SK-N-MC (cell line): Measurements from ENCODE around the gene ARHGEF33.
A peak's percentile ranks its signal among the peaks of the same experiment; 100 is the strongest.

Experiments
- DNase-seq: peaks from one replicate; pipeline ENCODE4 v3.0.0-alpha.2; 2011; ENCODE audit warnings: low read depth, low spot score
- H3K27ac ChIP-seq: fragments of 200-600 bp; sonication (generic); 2 replicates; pipeline ENCODE4 v1.5.1; 2016; ENCODE audit warnings: mixed run types
- H3K36me3 ChIP-seq: fragments of 200-600 bp; sonication (generic); 2 replicates; pipeline ENCODE4 v1.6.1; 2017; ENCODE audit warnings: antibody characterized with exemption, low read length, mixed read lengths; ENCODE audit not compliant: insufficient read depth
- H3K4me3 ChIP-seq: fragments of 200-600 bp; sonication (generic); 2 replicates; pipeline ENCODE4 v1.5.1; 2016
- H3K9ac ChIP-seq: fragments of 200-600 bp; sonication (generic); 2 replicates; pipeline ENCODE4 v1.8.0; 2017; ENCODE audit warnings: mixed run types, mixed read lengths; ENCODE audit not compliant: insufficient read length
- H3K9me3 ChIP-seq: fragments of 200-600 bp; sonication (generic); 2 replicates; pipeline ENCODE4 v1.6.1; 2017; ENCODE audit warnings: low read depth, mild to moderate bottlenecking, antibody characterized with exemption, low read length, moderate library complexity, mixed read lengths
- EZH2 ChIP-seq: fragments of 200-600 bp; sonication (generic); IDR thresholded peaks from one replicate; pipeline ENCODE4 v1.6.1; 2017; ENCODE audit warnings: antibody characterized with exemption
- FOXP2 ChIP-seq: optimal IDR thresholded peaks from 2 replicates; pipeline ENCODE3; 2011; ENCODE audit warnings: mild to moderate bottlenecking, moderate library complexity; ENCODE audit not compliant: insufficient read depth; ENCODE audit errors: extremely low read length, control extremely low read depth
- POLR2AphosphoS5 ChIP-seq: IDR thresholded peaks from 2 replicates; pipeline ENCODE4 v1.6.1; 2012; ENCODE audit warnings: mild to moderate bottlenecking, low read depth, low read length, borderline replicate concordance

ARHGEF33 gene

GRCh38 chr2:38978296-38978903 is 88.7 kb downstream of the ARHGEF33 start:
- H3K36me3 ChIP-seq: no peaks in the 10 kb centered on the region
- no peak for DNase-seq

GRCh38 chr2:38978908-38979307 is 89.2 kb downstream of the ARHGEF33 start:
- Histone ChIP-seq H3K4me3 (no peak overlapping the region), H3K27ac (no peak overlapping the region), H3K9ac (no peak overlapping the region), H3K9me3 (no peaks in the 10 kb centered on the region), H3K36me3 (no peaks in the 10 kb centered on the region)
- DNase-seq: no peak
- TF ChIP-seq POLR2AphosphoS5 (no peak), FOXP2 (no peak), EZH2 (no peak)

More at GRCh38 chr2:38978296-38978903, 88.7 kb downstream of the ARHGEF33 start:
- TF ChIP-seq POLR2AphosphoS5 (no peak), FOXP2 (no peak), EZH2 (no peak)
- no peak overlapping the region for H3K27ac ChIP-seq
- no peak overlapping the region for H3K9ac ChIP-seq
- no peaks in the 10 kb centered on the region for H3K9me3 ChIP-seq
- no peak overlapping the region for H3K4me3 ChIP-seq

GRCh38 chr2:38981003-38981669 is 91.5 kb downstream of the ARHGEF33 start:
- H3K4me3 ChIP-seq: no peak overlapping the region
- no peak for DNase-seq
- H3K27ac ChIP-seq: no peak overlapping the region
- H3K9ac ChIP-seq: no peak overlapping the region
- TF ChIP-seq POLR2AphosphoS5 (no peak), EZH2 (no peak), FOXP2 (no peak)
- peaks cover 15% of the 10 kb centered on the region for H3K36me3 ChIP-seq
- H3K9me3 ChIP-seq: no peaks in the 10 kb centered on the region

GRCh38 chr2:38981670-38982357 is 92.1 kb downstream of the ARHGEF33 start:
- H3K9me3 ChIP-seq: no peaks in the 10 kb centered on the region
- H3K9ac ChIP-seq: no peak overlapping the region
- TF ChIP-seq EZH2 (no peak), FOXP2 (no peak), POLR2AphosphoS5 (no peak)
- no peak overlapping the region for H3K27ac ChIP-seq
- no peak overlapping the region for H3K4me3 ChIP-seq
- H3K36me3 ChIP-seq: peaks cover 19% of the 10 kb centered on the region
- no peak for DNase-seq

- Histone ChIP-seq H3K9me3 (no peaks in the 10 kb centered on the region), H3K4me3 (no peak overlapping the region), H3K36me3 (peaks cover 19% of the 10 kb centered on the region), H3K27ac (no peak overlapping the region), H3K9ac (no peak overlapping the region)
- no peak for TF ChIP-seq EZH2
- no peak for TF ChIP-seq POLR2AphosphoS5
- no peak for TF ChIP-seq FOXP2
- DNase-seq: no peak
These were observed 92.8 kb downstream of the ARHGEF33 start for GRCh38 chr2:38982498-38982897.

- TF ChIP-seq POLR2AphosphoS5 (no peak), EZH2 (no peak), FOXP2 (no peak)
- H3K9ac ChIP-seq: no peak overlapping the region
- peaks cover 33% of the 10 kb centered on the region for H3K36me3 ChIP-seq
- H3K27ac ChIP-seq: no peak overlapping the region
- no peak overlapping the region for H3K4me3 ChIP-seq
- DNase-seq: no peak
- H3K9me3 ChIP-seq: no peaks in the 10 kb centered on the region
These were observed 99.0 kb downstream of the ARHGEF33 start for GRCh38 chr2:38988716-38989115.

- no peak for TF ChIP-seq EZH2
- no peak for TF ChIP-seq POLR2AphosphoS5
- no peak for TF ChIP-seq FOXP2
- Histone ChIP-seq H3K9me3 (no peaks in the 10 kb centered on the region), H3K36me3 (peaks cover 30% of the 10 kb centered on the region), H3K4me3 (no peak overlapping the region), H3K9ac (no peak overlapping the region), H3K27ac (peak overlapping the region; percentile 76)
- DNase-seq: no peak
These were observed 102.2 kb downstream of the ARHGEF33 start for GRCh38 chr2:38991899-38992298.

- Histone ChIP-seq H3K9me3 (no peaks in the 10 kb centered on the region), H3K9ac (no peak overlapping the region), H3K27ac (peak overlapping the region; percentile 83), H3K36me3 (peaks cover 48% of the 10 kb centered on the region), H3K4me3 (peak overlapping the region; percentile 51)
- DNase-seq: peak; percentile 91
- TF ChIP-seq EZH2 (no peak), POLR2AphosphoS5 (no peak; the same call in 1 of the 2 replicates), FOXP2 (peak; percentile 17)
These were observed 108.1 kb downstream of the ARHGEF33 start for GRCh38 chr2:38997781-38998180.
